GM18526 (cell line): ENCODE measurements around the gene KCNIP3.

Experiments used
- POLR2A ChIP-seq: IDR thresholded peaks from 3 replicates; pipeline ENCODE4 v1.6.1; 2011; ENCODE audit not compliant: insufficient read length; ENCODE audit errors: extremely low read depth

Gene KCNIP3

DNA sequence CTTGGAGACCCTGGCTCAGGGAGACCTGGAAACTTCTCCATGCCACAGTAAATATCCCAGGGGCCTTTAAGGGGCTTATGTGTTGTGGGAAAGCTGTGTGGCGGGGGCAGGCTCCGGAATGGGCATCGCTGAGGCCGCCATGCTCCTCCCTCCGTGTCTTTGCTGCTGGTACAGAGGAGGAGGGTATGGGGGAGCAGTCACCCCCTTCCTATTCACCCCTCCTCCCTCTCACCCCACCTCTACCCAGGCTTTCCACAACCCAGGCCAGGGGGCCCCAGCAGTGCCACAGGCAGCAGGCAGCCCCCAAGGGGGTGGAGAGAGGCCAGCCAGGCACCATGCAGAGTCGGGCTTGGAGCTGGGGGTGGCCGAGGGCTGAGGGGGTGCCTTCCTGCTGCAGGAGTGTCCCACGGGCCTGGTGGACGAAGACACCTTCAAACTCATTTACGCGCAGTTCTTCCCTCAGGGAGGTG, 77.3 kb downstream of the KCNIP3 start:
- no peak for TF ChIP-seq POLR2A

DNA sequence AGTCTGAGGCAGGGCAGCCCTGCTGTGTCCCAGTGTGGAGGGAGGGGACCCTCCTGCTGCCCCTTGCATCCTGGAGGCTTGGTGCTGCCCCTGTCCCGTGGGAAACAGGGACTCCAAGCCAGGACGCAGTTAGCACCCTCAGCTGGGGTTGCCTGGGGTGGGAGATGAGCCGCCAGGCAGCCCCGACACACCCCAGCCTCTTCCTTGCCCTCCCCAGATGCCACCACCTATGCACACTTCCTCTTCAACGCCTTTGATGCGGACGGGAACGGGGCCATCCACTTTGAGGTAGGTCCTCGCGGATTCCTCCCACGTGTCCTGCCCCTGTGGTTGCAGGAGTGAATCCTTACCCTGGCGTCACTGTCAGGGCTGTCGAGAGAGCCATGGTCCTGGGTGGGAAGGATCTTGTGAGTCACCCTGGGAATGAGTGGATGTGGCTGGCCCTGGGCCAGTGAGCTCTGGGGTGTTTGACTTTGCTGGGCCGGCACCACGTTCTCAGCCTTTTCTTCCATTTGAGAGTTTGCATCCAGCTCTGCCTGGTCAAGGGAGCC, 77.8 kb downstream of the KCNIP3 start:
- no peak for TF ChIP-seq POLR2A

DNA sequence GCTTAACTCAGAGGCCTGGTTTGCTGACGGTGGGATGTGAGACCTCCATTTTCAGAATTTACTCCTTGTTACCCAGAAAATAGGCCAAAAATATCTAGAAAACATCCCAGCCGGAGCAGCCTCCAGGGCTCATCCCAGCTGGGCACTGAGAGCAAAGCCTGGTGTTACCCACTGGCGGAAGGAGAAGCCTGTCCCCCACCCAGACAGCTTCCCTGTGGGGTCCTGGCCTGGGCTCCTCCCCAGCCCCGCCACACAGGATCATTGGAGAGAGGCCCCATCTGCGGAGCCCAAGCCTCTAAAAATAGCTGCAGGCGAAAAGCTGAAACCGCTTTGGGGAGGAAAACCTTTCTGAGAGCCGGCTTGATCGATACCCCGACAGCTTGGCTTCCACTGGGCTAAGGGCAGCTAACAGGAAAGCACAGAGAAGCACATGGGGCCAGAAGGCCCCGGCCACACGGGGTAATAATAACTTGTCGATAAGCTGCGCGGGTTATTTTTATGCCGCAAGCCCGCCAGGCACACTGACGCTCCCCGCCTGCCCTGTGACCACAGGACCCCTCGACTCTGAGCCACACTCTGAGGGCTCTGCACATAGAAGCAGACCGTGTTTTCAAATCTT, 78.5 kb downstream of the KCNIP3 start:
- no peak for TF ChIP-seq POLR2A

DNA sequence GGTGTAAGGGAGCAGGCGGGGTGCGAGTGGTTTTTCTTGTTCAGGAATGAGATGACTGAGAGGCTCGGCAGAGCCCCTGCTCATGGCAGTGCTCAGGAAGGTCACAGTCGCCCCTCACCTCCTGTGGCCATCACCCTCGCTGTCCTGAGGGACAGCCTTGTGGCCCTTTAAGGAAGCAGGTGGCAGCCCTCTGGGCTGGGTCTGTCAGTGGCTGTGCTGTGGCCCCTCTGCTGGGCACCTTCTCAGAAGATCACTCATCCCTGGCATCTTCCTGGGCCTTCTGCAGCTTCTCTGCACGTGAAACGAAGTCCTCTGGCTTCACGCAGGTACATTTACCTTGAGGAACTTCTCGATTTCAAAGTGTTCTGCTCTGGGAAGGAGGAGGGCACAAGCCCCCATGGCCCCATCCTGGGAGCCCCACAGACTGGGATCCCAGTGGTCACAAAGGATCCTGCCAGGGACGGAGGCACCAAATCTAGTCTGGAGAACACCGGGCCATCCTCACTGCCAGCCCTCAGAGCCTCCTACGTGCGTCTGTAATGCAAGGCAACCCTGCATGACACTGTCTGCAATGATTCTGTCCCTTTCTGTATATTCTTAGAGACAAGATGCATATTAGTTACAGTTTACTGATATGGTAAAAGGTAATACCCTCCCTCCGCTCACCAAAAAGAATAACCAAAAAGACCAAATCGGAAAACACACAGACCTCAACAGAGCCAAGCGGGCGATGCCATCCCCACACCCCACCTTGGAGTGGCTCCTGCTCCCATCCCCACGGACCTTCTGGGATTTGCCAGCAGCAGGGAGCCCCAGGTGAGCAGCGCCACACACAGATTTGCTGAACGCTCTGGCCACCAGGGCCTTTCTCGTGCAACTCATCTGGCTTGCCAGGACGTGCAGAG, 79.4 kb downstream of the KCNIP3 start:
- no peak for TF ChIP-seq POLR2A

DNA sequence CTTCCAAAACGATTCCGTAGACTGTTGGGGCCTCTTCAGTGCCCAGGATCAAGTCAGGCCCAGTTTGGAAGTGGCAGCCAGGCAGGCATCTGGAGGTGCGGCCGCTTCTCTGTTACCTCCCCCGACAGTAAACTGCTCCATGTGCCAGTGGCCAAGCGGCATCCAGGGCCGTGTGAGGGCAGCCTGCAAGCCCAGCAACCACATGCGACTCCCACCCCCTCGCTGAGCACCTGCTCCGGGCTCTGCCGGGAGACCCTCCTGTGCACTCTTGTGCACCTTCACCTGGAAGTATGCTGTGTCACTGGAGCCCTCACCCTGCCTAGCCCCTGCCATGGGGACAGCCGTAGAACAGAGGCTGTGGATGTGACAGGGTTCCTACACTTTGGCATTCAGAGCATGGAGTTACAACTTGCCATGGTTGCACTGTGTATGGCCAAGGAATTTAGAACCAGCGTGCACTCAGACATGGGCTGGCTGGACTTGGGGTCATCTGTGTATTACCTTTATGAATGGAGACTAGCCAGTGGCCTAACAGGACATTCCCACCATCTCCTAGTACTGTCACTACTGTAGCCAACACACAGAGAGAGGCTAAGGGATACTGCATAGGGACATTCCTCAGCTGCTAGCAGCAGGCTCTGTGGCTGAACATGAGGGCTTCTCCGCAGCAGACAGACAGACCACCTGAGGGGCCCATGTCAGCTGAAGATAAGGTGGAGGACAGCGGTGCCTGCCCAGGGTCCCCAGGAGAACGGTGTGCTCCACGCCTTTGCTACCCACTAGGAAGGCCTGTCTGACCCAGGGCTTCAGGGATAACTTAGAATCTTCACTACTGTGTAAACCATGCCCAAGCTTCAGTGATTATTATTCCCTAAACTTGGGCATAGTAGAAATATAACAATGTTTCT, 80.3 kb downstream of the KCNIP3 start:
- no peak for TF ChIP-seq POLR2A

DNA sequence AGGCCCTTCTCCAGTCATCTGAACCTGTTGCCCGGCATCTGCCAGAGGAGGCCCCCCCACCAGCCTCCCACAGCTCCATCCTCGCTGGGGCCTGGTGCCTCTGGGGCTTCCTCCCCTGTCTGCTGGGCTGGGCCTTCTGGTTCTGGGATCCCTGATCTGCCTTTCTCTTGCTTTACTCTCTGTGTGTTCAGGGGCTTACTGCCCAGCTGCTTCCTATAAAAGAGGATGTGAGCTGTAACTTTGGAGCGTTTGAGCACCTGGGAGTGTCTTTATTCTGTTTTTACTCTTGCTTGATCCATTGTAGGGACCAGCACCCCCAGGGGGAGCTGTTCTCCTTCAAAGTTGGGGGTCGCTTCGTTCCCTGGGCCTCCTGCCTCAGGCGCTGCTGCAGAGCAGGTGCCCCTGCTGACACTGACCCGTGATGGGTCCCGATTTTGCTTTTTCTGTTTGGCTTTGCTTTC, 82.3 kb downstream of the KCNIP3 start:
- TF ChIP-seq POLR2A = no peak

DNA sequence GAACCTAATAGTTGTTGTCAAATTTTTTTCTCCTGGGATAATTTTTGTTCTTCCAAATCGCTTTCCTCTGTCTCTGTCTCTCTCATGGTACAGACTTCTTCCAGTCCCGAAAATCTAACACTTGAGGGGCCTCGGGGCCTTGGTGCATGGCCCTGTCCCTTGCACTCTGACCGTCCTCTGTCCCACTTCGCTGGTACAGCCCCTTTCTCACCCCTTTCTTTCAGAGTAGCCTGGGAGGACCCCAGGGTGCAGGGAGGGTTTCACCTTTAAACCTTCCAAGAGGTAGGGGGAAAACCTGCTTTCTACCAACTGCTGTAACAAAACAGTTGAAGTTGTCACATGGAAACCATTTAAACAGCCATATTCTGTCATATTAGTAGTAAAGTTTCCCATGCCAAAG, 83.1 kb downstream of the KCNIP3 start:
- TF ChIP-seq POLR2A = no peak

DNA sequence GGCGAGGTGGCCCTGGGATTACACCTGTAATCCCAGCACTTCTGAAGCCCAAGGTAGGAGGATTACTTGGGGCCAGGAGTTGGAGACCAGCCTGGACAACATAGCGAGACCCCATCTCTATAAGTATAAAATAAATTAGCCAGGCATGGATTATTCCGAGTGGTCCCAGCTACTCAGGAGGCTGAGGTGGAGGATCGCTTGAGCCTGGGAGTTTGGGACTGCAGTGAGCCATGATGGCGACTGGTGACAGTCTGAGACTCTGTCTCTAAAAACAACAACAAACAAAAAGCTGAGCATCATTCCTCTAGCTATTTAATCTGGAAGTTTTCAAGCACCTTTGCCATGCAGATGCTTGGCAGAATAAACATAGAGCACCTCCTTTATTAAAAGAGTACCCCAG, 83.6 kb downstream of the KCNIP3 start:
- no peak for TF ChIP-seq POLR2A

DNA sequence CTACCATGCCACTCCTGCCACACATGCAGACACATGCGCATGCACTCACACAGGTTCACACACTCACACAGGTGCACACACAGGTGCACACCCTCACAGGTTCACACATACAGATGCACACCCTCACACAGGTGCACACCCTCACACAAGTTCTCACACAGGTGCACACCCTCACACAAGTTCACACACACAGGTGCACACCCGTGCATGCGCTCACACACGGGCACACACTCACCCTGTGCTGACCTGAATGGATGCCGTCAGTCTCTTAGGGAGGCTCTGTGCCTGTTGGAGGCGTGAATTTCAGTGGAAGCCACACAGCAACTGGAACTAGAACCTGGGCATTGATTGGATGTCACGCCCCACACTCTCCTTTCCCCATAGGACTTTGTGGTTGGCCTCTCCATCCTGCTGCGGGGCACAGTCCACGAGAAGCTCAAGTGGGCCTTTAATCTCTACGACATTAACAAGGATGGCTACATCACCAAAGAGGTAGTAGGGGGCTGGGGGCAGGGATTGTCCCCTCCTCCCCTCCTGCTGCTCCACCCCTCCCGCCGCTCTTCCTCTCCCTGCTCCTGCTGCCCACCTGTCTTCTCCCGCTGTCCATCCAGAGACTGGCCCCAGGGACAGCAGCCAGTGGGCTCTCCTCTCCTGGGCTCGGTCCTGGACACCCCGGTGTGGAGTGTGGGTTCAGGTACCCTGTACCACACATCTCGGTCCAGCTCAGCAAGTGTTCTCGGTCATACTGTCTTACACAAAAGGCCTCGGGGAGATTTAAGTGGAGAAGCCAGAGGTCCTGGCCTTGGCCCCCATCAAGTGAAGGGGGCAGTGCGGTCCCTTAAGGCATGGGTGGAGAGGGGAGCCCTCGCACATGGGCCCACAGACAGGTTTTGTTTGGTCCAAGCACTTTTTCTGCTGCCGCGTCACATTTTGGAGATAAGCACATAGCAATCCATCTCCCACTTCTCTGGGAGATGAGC, 84.4 kb downstream of the KCNIP3 start:
- no peak for TF ChIP-seq POLR2A

DNA sequence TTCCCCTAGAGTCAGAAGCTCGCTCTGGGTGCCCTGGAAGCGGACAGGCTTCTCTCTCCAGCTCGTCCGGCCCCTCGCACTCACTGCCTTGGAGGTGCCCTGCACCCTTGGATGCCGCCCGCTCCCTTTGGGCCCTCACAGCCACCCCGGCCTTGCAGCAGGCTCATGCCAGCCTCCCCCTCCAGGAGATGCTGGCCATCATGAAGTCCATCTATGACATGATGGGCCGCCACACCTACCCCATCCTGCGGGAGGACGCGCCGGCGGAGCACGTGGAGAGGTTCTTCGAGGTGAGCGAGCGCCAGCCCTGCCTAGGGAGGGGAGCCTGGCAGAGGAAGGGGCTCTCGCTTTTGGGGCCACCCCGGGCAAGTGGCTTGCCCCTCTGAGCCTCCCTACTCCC, 85.0 kb downstream of the KCNIP3 start:
- no peak for TF ChIP-seq POLR2A

DNA sequence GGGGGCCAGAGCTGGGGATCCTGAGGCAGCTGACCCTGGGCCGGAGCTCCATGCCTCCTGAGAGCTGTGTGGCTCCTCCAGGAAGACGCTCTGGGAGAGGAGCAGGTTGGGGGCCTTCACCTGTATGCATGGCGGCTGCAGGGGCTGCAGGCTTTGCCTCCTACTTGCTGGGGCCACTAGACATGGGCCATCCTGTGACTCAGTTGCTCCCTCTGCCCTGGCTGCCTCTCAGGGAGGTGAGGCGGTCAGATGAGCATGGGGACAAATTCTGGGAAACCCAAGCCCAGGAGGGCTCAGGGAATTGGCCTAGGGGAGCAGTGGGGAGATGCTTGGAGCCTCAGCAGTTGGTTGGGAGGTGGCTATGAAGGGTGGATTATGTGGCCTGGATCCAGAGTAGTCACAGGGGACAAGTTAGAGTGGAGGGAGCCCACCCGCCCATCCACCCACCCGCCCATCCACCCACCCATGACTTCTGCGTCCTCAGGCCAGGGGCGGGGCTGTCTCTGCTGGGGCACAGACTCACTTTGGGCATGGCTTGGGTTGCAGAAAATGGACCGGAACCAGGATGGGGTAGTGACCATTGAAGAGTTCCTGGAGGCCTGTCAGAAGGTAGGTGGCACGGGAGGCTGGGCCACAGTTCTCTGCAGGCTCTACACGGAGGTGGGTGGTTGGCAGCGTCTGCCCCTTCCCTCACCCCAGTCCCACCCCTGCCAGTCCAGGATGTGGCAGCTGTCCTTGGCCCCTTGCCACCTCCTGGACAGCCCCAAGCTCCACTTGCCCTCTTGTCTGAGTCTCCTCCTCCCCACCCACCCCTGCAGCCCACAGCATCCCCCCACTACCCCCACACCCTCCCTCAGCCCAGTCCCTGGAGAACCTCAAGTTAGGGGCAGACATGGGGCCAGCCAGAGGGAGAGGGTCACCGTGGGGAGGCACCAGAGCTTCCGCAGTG, 85.8 kb downstream of the KCNIP3 start:
- no peak for TF ChIP-seq POLR2A

DNA sequence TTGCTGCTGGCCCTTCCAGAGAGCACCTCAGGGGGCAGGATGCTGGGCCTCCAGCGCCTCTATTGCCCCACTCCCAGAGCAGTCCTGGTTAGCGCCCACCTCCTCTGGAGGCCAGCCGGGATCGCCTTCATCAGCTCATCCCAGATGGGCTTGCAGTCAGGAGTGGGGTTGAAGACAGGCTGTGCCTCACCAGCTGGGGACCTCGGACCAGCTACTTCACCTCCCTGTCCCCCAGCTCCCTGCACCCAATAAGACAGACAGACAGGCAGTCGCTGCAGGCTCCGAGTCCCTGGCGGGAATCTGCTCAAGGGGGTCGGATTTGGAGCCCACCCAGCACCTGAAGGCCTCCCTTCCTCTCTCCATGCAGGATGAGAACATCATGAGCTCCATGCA, 86.5 kb downstream of the KCNIP3 start:
- TF ChIP-seq POLR2A = no peak
